ENCODE measurements around the gene UBAC2.

DNA sequence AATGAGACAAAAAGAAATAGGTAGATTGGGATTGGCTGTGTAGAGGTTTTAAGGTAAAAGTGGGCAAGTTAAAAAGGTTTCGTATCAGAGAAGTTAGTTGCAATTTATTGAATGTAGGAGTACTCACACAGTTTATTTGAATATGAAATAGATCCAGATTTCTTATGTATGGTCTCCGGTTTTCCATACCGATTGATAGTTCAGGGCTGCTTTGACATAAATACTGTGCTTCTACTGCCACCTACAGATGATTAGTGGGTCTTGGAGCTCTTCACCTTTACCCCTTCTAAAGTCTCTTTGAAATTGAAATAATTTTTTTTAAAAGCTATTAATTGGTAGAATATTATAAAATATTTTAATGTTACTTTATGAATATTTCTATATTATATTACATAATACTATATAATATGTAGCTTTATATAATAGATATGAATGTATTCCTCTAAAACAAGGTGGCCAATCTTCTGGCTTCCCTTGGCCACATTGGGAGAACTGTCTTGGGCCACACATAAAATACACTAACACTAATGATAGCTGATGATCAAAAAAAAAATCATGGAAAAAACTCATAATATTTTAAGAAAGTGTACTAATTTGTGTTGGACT, 65.3 kb downstream of the UBAC2 start:
- TF ChIP-seq, protein P1, sequence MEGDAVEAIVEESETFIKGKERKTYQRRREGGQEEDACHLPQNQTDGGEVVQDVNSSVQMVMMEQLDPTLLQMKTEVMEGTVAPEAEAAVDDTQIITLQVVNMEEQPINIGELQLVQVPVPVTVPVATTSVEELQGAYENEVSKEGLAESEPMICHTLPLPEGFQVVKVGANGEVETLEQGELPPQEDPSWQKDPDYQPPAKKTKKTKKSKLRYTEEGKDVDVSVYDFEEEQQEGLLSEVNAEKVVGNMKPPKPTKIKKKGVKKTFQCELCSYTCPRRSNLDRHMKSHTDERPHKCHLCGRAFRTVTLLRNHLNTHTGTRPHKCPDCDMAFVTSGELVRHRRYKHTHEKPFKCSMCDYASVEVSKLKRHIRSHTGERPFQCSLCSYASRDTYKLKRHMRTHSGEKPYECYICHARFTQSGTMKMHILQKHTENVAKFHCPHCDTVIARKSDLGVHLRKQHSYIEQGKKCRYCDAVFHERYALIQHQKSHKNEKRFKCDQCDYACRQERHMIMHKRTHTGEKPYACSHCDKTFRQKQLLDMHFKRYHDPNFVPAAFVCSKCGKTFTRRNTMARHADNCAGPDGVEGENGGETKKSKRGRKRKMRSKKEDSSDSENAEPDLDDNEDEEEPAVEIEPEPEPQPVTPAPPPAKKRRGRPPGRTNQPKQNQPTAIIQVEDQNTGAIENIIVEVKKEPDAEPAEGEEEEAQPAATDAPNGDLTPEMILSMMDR (IDR thresholded peaks at IDR 0.05; ENCODE audit: control extremely low read depth in 1 of 3, insufficient read depth in 1 of 3, low read depth in 1 of 3, low read length in 3 of 3) = peak in 2 of 3 experiments; percentile 48 to 58; a peak in 2 of 4 replicates
- no peak for TF ChIP-seq SP2 (IDR thresholded peaks at IDR 0.05; ENCODE audit: low read length)
- TF ChIP-seq ATF2 (IDR thresholded peaks at IDR 0.05; ENCODE audit: low read length) = no peak
- TF ChIP-seq POLR2AphosphoS5 (IDR thresholded peaks at IDR 0.05; ENCODE audit: low read depth, low read length) = no peak
